Thymus (tissue), 14 donors: ENCODE results near the gene LIPJ. TPM values are rescaled to one million over a fixed set of nuclear protein-coding genes. Genes with fewer than 3 reads are reported as not detected.

Experiments
- DNase-seq, 9 donors: peaks; one replicate each; pipeline ENCODE4 v3.0.0-alpha.2; 2013; ENCODE audit warnings: low spot score in 9 of 9, low read depth in 6 of 9, missing footprints in 1 of 9
- H3K27ac ChIP-seq, 2 donors: one replicate each; pipeline ENCODE4 v1.5.1; 2013; ENCODE audit warnings: control low read depth in 1 of 2, low read depth in 1 of 2, low read length in 1 of 2, mild to moderate bottlenecking in 1 of 2, moderate library complexity in 1 of 2
- H3K27me3 ChIP-seq, 2 donors: one replicate each; pipeline ENCODE4 v1.5.1; 2013; ENCODE audit warnings: low read length in 1 of 2; ENCODE audit not compliant: control insufficient read depth in 2 of 2, insufficient read depth in 1 of 2
- H3K36me3 ChIP-seq, 2 donors: one replicate each; pipeline ENCODE4 v1.5.1; 2013; ENCODE audit warnings: low read length in 1 of 2, mild to moderate bottlenecking in 1 of 2, moderate library complexity in 1 of 2; ENCODE audit not compliant: control insufficient read depth in 2 of 2, insufficient read depth in 2 of 2
- H3K4me1 ChIP-seq, 2 donors: one replicate each; pipeline ENCODE4 v1.5.1; 2013; ENCODE audit warnings: low read length in 2 of 2; ENCODE audit not compliant: control insufficient read depth in 2 of 2, insufficient read depth in 2 of 2
- H3K4me3 ChIP-seq, 2 donors: one replicate each; pipeline ENCODE4 v1.5.1; 2013; ENCODE audit warnings: low read length in 2 of 2, control low read depth in 1 of 2, mild to moderate bottlenecking in 1 of 2
- H3K9me3 ChIP-seq, 2 donors: one replicate each; pipeline ENCODE4 v1.5.1; 2013; ENCODE audit warnings: low read length in 1 of 2, mild to moderate bottlenecking in 1 of 2; ENCODE audit not compliant: control insufficient read depth in 2 of 2, insufficient read depth in 1 of 2
- WGBS: extraction: QIAGEN DNeasy Blood & Tissue Kit; methylation state at CpG from one replicate; pipeline ENCODE4 v1.1.7; 2013; 5-methylcytosine and 5-hydroxymethylcytosine counted together
- long read RNA-seq, 10 donors: transcript quantifications; one replicate each; lab custom pipeline, GENCODE V29; 2026
- polyA plus RNA-seq: library from polyadenylated mRNA; stranded (reverse); fragments of 200-250 nt; gene quantifications from one replicate; pipeline ENCODE4 v1.2.3, GENCODE V29; 2013
- total RNA-seq: library from RNA; stranded (reverse); fragments of 120-200 nt; gene quantifications from one replicate; pipeline ENCODE4 v1.2.4, GENCODE V29; 2013
- donor health status: healthy.

LIPJ gene, protein sequence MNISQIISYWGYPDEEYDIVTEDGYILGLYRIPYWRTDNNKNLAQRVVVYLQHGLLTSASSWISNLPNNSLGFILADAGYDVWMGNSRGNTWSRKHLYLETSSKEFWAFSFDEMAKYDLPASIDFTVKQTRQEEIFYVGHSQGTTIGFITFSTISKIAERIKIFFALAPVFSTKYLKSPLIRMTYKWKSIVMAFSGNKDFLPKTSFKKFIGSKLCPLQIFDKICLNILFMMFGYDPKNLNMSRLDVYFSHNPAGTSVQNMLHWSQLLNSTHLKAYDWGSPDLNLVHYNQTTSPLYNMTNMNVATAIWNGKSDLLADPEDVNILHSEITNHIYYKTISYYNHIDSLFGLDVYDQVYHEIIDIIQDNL
- total RNA-seq = 0.42 TPM
- polyA plus RNA-seq = 0.66 TPM
- long read RNA-seq, donor 1 = 0 reads
- long read RNA-seq, donor 2 = 0 reads
- long read RNA-seq, donor 3 = 0 reads
- long read RNA-seq, donor 4 = 0 reads
- long read RNA-seq, donor 5 = 0 reads
- long read RNA-seq, donor 6 = 0 reads
- long read RNA-seq, donor 7 = 0 reads
- long read RNA-seq, donor 8 = 0 reads
- long read RNA-seq, donor 9 = 0 reads
- long read RNA-seq, donor 10 = 0 reads

GRCh38 chr10:88586462-88586861 lies at the start of gene LIPJ:
TSS of gene LIPJ (plus strand) at chr10:88586762. CDS start at chr10:88590688, 3,926 bp downstream.
- H3K36me3 ChIP-seq = no peaks in the 10 kb centered on the region
- no peak within 1 kb of the TSS for H3K27ac ChIP-seq
- H3K27me3 ChIP-seq = no peaks in the 10 kb centered on the region
- peaks cover 0 to 5% of the 10 kb centered on the region in 2 donors for H3K4me1 ChIP-seq
- DNase-seq = no peak
- no peak within 1 kb of the TSS for H3K4me3 ChIP-seq
- 98% methylated on average over 2 of the region's 2 CpGs for WGBS
- H3K9me3 ChIP-seq = no peaks in the 10 kb centered on the region

DNA sequence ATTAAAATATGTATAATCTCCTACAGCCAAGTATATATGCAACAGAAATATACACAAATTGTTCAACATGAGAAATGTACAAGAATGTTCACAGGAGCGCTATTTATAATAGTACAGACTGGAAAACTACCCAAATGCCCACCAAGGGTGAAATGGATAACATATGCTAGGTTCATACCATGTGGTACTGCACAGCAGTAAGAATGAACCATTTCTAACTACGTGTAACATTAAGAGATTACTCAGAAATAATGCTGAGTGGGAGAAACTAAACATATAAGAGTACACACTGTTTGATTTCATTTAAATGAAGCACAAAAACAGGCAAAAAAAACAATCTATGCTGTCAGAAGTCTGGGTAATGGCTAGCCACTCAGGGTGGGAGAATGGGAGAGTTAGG lies 49.2 kb upstream of the LIPJ start:
- DNase-seq = no peak
- H3K4me1 ChIP-seq = no peaks in the 10 kb centered on the region
- H3K4me3 ChIP-seq = no peak overlapping the region
- no peaks in the 10 kb centered on the region for H3K9me3 ChIP-seq
- 95% methylated on average over 2 of the region's 2 CpGs for WGBS
- H3K27me3 ChIP-seq = no peaks in the 10 kb centered on the region
- no peak overlapping the region for H3K27ac ChIP-seq
- H3K36me3 ChIP-seq = no peaks in the 10 kb centered on the region

DNA sequence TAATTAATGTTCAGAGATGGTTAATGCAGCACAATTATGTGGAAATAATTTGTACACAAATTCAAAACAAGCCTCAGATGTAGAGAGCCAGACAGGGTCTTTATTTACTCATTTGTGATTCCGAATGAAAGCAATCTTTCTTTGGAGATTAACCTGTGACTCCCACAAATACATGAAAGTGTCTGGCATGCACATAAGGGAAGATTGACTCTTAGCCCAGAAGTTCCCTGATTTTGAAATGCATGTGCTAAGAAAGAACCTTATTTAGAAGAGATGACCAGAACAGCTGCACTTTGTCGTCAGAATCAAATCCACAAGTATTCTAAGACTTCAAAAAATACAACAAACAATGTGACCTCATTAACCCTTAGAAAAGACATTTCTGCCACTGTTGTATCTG lies 48.5 kb upstream of the LIPJ start:
- H3K27me3 ChIP-seq = no peaks in the 10 kb centered on the region
- H3K27ac ChIP-seq = no peak overlapping the region
- no peaks in the 10 kb centered on the region for H3K9me3 ChIP-seq
- 39% methylated on average over 2 of the region's 2 CpGs for WGBS
- no peak for DNase-seq
- H3K4me3 ChIP-seq = no peak overlapping the region
- no peaks in the 10 kb centered on the region for H3K4me1 ChIP-seq
- no peaks in the 10 kb centered on the region for H3K36me3 ChIP-seq

DNA sequence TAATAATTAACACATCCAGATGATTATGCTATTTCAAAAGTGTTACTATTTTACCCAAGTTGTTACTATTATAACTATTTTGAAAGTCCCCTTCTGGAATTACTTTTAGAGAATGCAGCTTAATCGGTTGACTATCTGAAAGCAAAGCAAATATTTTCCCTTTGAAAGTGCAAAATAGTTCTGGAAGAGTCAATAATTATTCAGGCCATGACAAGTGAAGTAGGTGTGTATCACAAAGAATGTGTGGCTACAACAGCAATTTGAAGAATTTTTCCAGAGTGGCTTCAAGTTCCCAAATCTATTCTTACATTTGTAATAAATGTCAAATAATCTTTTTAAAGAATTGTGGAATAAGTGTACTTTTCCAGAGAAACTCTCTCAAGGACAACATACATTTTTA lies 46.2 kb upstream of the LIPJ start:
- no peak for DNase-seq
- H3K4me3 ChIP-seq = no peak overlapping the region
- no peaks in the 10 kb centered on the region for H3K36me3 ChIP-seq
- no peaks in the 10 kb centered on the region for H3K4me1 ChIP-seq
- no peaks in the 10 kb centered on the region for H3K9me3 ChIP-seq
- 96% methylated on average over 1 of the region's 1 CpG for WGBS
- H3K27ac ChIP-seq = no peak overlapping the region
- H3K27me3 ChIP-seq = no peaks in the 10 kb centered on the region

GRCh38 chr10:88541116-88541626 lies 45.4 kb upstream of the LIPJ start:
- no peak overlapping the region for H3K27ac ChIP-seq
- DNase-seq = no peak
- WGBS = 93% methylated on average over 5 of the region's 5 CpGs
- no peaks in the 10 kb centered on the region for H3K4me1 ChIP-seq
- H3K9me3 ChIP-seq = no peaks in the 10 kb centered on the region
- H3K27me3 ChIP-seq = no peaks in the 10 kb centered on the region
- H3K4me3 ChIP-seq = no peak overlapping the region
- no peaks in the 10 kb centered on the region for H3K36me3 ChIP-seq

DNA sequence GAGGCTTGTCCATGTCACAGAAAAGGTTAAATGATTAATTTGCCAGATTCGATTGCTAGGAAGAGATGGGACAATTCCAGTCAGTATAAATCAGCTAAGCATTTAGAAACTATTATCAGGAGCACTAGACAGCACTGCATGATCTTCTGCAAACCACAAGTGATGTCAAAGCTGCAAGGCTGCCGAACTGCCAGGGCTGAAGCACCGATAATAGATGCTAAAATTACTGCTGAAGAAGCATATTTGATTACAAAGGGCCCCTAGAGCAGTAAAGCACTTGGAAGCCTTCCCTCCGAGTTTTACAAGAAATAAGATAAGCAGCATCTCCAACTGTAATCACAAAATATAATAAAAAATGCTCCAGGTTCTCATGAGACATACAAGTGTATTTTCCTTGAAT lies 44.0 kb upstream of the LIPJ start:
- H3K27me3 ChIP-seq = no peaks in the 10 kb centered on the region
- H3K27ac ChIP-seq = no peak overlapping the region
- no peak for DNase-seq
- no peaks in the 10 kb centered on the region for H3K36me3 ChIP-seq
- H3K9me3 ChIP-seq = no peaks in the 10 kb centered on the region
- H3K4me1 ChIP-seq = no peaks in the 10 kb centered on the region
- no peak overlapping the region for H3K4me3 ChIP-seq
- WGBS = 96% methylated on average over 4 of the region's 4 CpGs

DNA sequence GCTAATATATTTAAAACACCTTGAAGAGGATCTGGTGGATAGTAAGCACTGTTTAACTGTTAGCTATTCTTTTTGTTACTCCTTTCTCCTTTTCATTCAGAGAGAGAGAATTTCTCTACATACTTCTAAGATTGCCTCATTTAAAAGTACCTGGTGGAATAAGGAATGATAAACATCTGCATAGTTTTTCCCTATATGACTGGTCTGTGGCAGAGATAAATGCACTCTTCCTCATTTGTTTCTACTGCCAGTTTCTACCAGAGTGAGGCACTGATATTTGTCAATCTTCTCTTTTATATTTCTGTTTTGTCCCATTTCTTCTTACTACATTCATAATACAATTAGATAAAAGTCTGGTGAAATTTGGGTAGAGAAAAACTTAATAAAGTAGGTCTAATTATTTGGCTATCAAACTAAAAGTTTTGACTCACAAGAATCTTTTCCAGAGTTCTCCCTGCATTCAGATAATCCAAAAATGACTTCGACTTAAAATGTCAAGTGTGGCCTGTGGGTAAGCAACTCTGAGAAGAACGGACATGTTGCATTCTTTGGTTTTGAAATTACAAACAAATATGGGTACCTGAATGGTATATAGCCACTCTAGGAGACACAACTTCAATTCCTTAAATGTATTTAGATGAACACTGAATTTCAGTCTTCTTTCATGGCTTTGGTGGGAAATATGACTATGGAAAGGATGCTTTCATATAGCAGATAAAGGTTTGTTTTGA lies 42.3 kb upstream of the LIPJ start:
- H3K9me3 ChIP-seq = no peaks in the 10 kb centered on the region
- H3K27ac ChIP-seq = no peak overlapping the region
- H3K4me3 ChIP-seq = no peak overlapping the region
- WGBS = 98% methylated on average over 2 of the region's 2 CpGs
- no peaks in the 10 kb centered on the region for H3K36me3 ChIP-seq
- no peaks in the 10 kb centered on the region for H3K4me1 ChIP-seq
- H3K27me3 ChIP-seq = no peaks in the 10 kb centered on the region
- DNase-seq = no peak

DNA sequence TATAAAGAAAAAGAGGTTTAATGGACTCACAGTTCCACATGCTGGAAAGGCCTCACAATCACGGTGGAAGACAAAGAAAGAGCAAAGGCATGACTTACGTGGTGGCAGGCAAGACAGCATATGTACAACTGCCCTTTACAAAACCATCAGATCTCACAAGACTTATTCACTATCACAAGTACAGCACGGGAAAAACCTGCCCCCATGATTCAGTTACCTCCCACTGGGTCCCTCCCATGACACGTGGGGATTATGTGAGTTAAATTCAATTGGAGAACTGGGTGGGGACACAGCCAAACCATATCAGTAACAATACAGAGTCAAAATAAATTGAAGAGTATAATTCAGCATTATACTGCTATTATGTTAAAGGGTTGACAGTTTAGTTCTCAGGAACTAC lies 41.2 kb upstream of the LIPJ start:
- Histone ChIP-seq H3K4me3 (no peak overlapping the region), H3K27me3 (no peaks in the 10 kb centered on the region), H3K9me3 (no peaks in the 10 kb centered on the region), H3K4me1 (no peaks in the 10 kb centered on the region), H3K27ac (no peak overlapping the region), H3K36me3 (no peaks in the 10 kb centered on the region)
- DNase-seq = no peak
- WGBS = 86% methylated on average over 4 of the region's 4 CpGs

DNA sequence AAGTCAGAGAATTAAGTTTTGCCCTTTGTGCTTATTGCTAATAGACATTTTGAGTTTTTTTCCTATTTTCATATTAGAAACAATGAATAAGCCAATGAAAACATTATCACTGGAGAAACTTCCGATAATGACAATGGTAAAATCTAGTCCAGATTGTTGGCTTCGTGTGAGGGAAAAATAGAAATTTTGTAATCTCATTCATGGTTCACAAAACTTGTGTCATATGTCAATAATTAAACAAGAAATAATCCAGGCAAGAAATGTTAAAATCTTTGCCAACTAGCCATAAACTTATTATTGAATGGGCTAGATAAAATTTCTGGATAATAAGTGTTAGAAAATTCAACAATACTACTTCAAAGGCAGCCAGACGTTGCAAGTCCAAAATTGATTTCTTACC lies 40.1 kb upstream of the LIPJ start:
- H3K27me3 ChIP-seq = no peaks in the 10 kb centered on the region
- H3K27ac ChIP-seq = no peak overlapping the region
- no peaks in the 10 kb centered on the region for H3K4me1 ChIP-seq
- no peaks in the 10 kb centered on the region for H3K9me3 ChIP-seq
- H3K36me3 ChIP-seq = no peaks in the 10 kb centered on the region
- DNase-seq = no peak
- WGBS = 78% methylated on average over 3 of the region's 3 CpGs
- no peak overlapping the region for H3K4me3 ChIP-seq
